ENCODE results near the gene OSTF1. TPM values are rescaled to one million over a fixed set of nuclear protein-coding genes. Genes with fewer than 3 reads are reported as not detected.

OSTF1 gene
- total RNA-seq, 2 donors from 2014 or later, result 24.5 to 35.8 TPM

- Histone ChIP-seq H3K9me3 (no peaks in the 10 kb centered on the region), H3K4me3 (no peak overlapping the region), H3K36me3 (no peaks in the 10 kb centered on the region), H3K4me1 (replicated peaks) (no peaks in the 10 kb centered on the region), H3K27ac (no peak overlapping the region), H3K27me3 (replicated peaks; ENCODE audit: insufficient read depth) (no peaks in the 10 kb centered on the region)
- intact Hi-C loops (cut with DNase I), result no loop called here
- WGBS, result 86% methylated on average over 7 of the region's 7 CpGs
- no peak for DNase-seq (ENCODE audit: low spot score)
- TF ChIP-seq POLR2A (IDR thresholded peaks at IDR 0.05), result no peak
- no peak for TF ChIP-seq POLR2AphosphoS5 (IDR thresholded peaks at IDR 0.05)
- no peak for TF ChIP-seq CTCF (IDR thresholded peaks at IDR 0.05)
Measured at GRCh38 chr9:75102177-75102790, 14.0 kb downstream of the OSTF1 start.

DNA sequence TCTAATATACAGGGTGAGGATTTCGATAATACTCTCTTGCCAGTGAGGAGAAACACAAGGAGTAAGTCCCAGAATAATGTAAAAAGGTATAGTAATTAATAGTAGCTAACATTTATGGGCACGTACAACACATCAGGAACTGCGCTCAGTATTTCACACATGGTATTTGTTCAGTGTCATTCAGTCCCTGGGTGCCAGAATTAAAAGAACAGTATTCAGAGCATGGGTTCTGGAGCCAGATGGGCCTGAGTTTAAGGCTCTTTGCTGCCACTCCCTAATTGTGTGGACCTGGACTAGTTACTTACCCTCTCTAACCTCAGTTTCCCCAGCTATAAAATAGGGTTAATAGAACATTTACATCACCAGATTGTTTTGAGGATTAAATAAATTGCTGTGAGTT is 16.3 kb downstream of the OSTF1 start:
- no peak for DNase-seq (ENCODE audit: low spot score)
- Histone ChIP-seq H3K27me3 (replicated peaks; ENCODE audit: insufficient read depth) (no peaks in the 10 kb centered on the region), H3K27ac (no peak overlapping the region), H3K9me3 (no peaks in the 10 kb centered on the region), H3K4me1 (replicated peaks) (no peaks in the 10 kb centered on the region), H3K4me3 (no peak overlapping the region), H3K36me3 (no peaks in the 10 kb centered on the region)
- TF ChIP-seq POLR2A (IDR thresholded peaks at IDR 0.05), result no peak
- TF ChIP-seq POLR2AphosphoS5 (IDR thresholded peaks at IDR 0.05), result no peak
- no peak for TF ChIP-seq CTCF (IDR thresholded peaks at IDR 0.05)
- intact Hi-C loops (cut with DNase I), result no loop called here
- 80% methylated on average over 3 of the region's 3 CpGs for WGBS

DNA sequence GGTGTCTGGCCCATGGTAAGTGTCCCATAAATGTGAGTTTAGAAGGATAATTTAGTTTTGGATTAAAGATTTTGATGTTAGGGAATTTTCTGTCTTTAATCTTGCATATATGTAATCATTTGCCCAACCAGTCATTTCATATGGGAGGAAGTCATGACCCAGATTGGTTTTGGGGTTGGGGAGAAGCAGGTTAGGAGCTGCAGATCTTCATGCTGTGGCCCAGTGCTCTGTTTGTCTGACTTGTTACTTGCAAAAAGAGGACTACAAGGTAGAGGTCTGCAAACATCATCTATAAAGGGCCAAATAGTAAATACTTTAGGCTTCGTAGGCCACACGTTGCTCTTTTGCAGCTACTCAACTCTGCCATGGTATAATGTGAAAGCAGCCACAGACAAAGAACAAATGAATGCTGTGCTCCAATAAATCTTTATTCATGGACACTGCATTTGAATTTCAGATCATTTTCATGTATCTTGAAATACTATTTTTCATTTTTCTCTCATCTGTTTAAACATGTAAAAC is 16.8 kb downstream of the OSTF1 start:
- Histone ChIP-seq H3K36me3 (no peaks in the 10 kb centered on the region), H3K4me3 (no peak overlapping the region), H3K4me1 (replicated peaks) (no peaks in the 10 kb centered on the region), H3K27ac (no peak overlapping the region), H3K27me3 (replicated peaks; ENCODE audit: insufficient read depth) (no peaks in the 10 kb centered on the region), H3K9me3 (no peaks in the 10 kb centered on the region)
- TF ChIP-seq CTCF (IDR thresholded peaks at IDR 0.05), result no peak
- no peak for TF ChIP-seq POLR2A (IDR thresholded peaks at IDR 0.05)
- TF ChIP-seq POLR2AphosphoS5 (IDR thresholded peaks at IDR 0.05), result no peak
- intact Hi-C loops (cut with DNase I), result no loop called here
- whole genome bisulfite sequencing, result 94% methylated on average over 2 of the region's 2 CpGs
- no peak for DNase-seq (ENCODE audit: low spot score)

DNA sequence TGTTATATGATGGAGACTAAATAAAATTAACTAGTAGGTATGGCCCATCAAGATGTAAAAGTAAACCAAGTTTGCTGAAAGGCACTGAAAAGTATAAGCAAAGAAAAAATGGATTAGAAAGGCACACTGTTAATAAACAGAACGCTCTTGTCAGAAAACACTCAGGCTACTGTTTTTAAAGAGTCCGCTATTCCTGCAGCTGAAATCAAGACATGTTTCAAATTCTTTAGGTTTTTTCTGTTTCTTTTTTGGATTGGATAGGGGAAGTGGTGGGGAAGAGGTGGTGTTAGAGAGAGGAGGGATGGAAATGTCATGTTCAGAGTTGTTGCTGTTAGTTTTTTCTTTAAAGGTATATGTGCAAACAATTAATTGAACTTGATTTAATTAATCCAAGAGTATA is 17.5 kb downstream of the OSTF1 start:
- DNase-seq (ENCODE audit: low spot score), result no peak
- H3K9me3 ChIP-seq, result no peaks in the 10 kb centered on the region
- TF ChIP-seq POLR2AphosphoS5 (IDR thresholded peaks at IDR 0.05), result no peak
- TF ChIP-seq POLR2A (IDR thresholded peaks at IDR 0.05), result no peak
- TF ChIP-seq CTCF (IDR thresholded peaks at IDR 0.05), result no peak
- H3K36me3 ChIP-seq, result no peaks in the 10 kb centered on the region
- intact Hi-C loops (cut with DNase I), result no loop called here
- H3K4me3 ChIP-seq, result no peak overlapping the region
- 72% methylated on average over 2 of the region's 2 CpGs for WGBS
- no peaks in the 10 kb centered on the region for H3K4me1 ChIP-seq (replicated peaks)
- H3K27ac ChIP-seq, result no peak overlapping the region
- H3K27me3 ChIP-seq (replicated peaks; ENCODE audit: insufficient read depth), result no peaks in the 10 kb centered on the region

GRCh38 chr9:75106857-75107256 is 18.5 kb downstream of the OSTF1 start:
- Histone ChIP-seq H3K27ac (no peak overlapping the region), H3K4me1 (replicated peaks) (no peaks in the 10 kb centered on the region), H3K9me3 (no peaks in the 10 kb centered on the region), H3K27me3 (replicated peaks; ENCODE audit: insufficient read depth) (no peaks in the 10 kb centered on the region), H3K4me3 (no peak overlapping the region), H3K36me3 (no peaks in the 10 kb centered on the region)
- WGBS, result 68% methylated on average over 6 of the region's 6 CpGs
- DNase-seq (ENCODE audit: low spot score), result no peak
- no peak for TF ChIP-seq POLR2AphosphoS5 (IDR thresholded peaks at IDR 0.05)
- TF ChIP-seq POLR2A (IDR thresholded peaks at IDR 0.05), result no peak
- no peak for TF ChIP-seq CTCF (IDR thresholded peaks at IDR 0.05)
- intact Hi-C loops (cut with DNase I), result no loop called here

All from prostate gland (tissue), 2 donors.